GM12891 (cell line): ENCODE data around the gene RBKS.

Experiments used
- PAX5 ChIP-seq: IDR thresholded peaks from 2 replicates; pipeline ENCODE4 v1.6.1; 2011; ENCODE audit warnings: low read length, moderate library complexity, mild to moderate bottlenecking; ENCODE audit not compliant: insufficient read depth, severe bottlenecking
- POLR2A ChIP-seq: IDR thresholded peaks from 2 replicates; pipeline ENCODE4 v1.6.1; 2011; ENCODE audit warnings: low read depth, low read length, control low read depth
- POLR2AphosphoS5 ChIP-seq: IDR thresholded peaks from 2 replicates; pipeline ENCODE4 v1.6.1; 2011; ENCODE audit warnings: low read depth, low read length, control low read depth
- POU2F2 ChIP-seq: IDR thresholded peaks from 2 replicates; pipeline ENCODE4 v1.6.1; 2011; ENCODE audit warnings: low read depth, mild to moderate bottlenecking, control low read depth, low read length, moderate library complexity
- TAF1 ChIP-seq: IDR thresholded peaks from 2 replicates; pipeline ENCODE4 v1.6.1; 2011; ENCODE audit warnings: low read depth, low read length, control low read depth

- TF ChIP-seq POLR2A (no peak), PAX5 (no peak), POLR2AphosphoS5 (no peak), POU2F2 (no peak), TAF1 (no peak)
These were observed 81.8 kb downstream of the RBKS start for GRCh38 chr2:27808418-27808817.
